NCI-H2196 treated with DMSO at 0.1 percent for 48 hours (cell line): ENCODE measurements around the gene PIWIL4.
"Not testable (repeated sequence)": the region's sequence is repeated elsewhere in the genome, so short reads cannot be mapped to it uniquely, and the experiment has no call there.

ENCODE experiments used
- DNase-seq: peaks from one replicate; lab custom pipeline; 2025; ENCODE audit not compliant: unreplicated experiment; lab: John Stamatoyannopoulos, UW

Gene PIWIL4

DNA sequence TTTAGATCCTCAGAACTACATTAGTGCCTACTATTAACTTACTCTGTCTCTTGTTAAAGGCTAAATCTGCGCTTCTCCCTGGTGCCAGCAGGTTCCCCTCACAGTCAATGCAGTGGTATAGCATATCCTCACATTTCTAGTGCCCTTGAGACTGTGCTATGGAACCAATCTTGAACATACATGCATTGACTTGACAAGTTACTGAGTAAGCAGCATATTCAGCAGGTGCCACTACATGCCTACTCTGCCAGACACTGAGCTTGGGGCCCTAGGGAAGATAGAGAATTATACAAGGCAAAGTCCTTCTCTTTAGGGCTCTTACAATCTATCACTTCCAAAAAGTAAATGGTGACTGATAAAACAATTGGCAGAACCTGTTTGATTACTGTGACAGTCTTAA is 20.3 kb upstream of the PIWIL4 start:
- no peak for DNase-seq

DNA sequence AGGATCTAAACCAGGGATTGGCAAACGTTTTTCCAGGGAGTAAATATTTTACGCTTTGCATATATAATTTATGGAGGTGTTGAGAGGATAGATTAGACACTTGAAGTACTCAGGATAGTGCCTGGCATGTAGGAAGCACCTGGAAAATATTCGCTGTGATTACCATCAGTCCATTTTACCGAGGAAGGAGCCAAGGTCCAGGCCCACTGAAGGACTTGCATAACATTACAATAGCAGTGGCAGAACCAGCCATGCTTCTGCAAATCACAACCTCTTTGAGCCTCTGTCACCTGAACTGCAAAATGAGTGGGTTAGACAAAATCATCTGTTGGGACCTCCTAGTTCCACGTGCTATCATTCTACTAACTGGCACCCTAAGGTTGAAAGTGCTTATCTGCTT is 18.0 kb upstream of the PIWIL4 start:
- no peak for DNase-seq

DNA sequence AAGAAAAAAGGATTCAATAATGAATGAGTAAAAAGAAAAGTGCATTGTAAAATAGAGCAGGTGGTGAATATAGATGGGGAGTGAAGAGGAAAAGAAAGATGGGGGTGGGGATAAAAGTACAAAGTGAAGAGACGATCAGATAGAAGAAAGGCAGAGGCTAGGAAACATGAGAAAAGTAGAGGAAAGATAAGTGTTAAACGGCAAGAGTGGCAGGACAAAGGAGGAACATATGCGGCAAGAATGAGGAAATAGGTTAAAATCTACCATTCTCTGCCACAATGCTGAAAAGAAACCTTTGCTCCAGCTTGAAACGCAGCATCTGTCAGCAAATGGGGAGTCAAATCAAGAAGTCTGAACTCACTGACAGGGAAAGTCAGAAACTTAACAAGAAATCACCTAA is 16.7 kb upstream of the PIWIL4 start:
- DNase-seq = no peak

- DNase-seq = peak; percentile 16
These were observed 13.2 kb upstream of the PIWIL4 start for GRCh38 chr11:94553938-94554337.

- DNase-seq = not testable (repeated sequence)
These were observed 11.3 kb upstream of the PIWIL4 start for GRCh38 chr11:94555752-94556329.

DNA sequence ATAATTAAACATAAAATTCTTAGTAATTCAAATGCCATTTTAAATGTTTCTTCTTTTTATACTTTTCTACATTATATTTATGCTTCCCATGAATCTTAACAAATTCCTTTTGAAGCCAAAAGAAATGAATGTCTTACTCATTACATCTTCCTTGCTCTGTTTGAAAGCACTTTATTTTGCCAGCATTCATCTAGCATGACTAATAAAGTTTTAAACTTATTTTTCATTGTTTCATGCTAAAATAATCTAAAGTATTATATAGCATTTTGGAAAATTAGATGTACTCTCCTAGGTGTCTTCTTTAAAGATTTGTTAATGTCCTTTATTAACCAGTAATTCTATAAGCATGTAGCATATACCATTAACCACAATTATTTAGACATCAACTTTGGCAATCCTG is 9.7 kb upstream of the PIWIL4 start:
- DNase-seq = no peak

GRCh38 chr11:94557992-94558391 is 9.2 kb upstream of the PIWIL4 start:
- no peak for DNase-seq

DNA sequence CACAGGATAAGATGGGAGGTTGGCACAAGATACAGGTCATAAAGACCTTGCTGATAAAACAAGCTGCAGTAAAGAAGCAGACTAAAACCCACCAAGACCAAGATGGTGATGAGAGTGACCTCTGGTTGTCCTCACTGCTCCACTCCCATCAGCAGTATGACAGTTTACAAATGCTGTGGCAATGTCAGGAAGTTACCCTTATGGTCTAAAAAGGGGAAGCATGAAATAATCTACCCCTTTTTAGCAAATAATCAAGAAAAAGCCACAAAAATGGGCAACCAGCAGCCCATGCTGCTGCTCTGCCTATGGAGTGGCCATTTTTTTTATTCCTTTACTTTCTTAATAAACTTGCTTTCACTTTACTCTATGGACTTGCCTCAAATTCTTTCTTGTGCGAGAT is 8.7 kb upstream of the PIWIL4 start:
- no peak for DNase-seq

DNA sequence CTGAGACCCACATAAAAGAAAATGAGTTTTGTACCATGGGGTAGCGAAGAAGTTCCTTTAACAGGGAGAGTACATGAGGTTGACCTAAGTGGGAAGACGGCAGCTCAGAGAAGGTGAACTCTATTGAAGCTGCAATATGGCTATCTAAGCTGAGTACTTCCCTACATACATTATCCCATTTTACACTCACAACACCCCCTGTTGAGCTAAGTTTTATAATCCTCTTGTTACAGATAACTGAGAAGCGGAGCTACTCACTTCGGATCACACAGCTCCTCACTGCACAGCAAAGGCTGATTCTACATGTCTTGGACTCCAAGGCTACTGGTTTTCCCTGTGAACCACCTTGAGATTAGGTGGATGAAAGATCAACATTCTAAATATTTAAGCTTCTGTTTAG is 8.2 kb upstream of the PIWIL4 start:
- DNase-seq = no peak

DNA sequence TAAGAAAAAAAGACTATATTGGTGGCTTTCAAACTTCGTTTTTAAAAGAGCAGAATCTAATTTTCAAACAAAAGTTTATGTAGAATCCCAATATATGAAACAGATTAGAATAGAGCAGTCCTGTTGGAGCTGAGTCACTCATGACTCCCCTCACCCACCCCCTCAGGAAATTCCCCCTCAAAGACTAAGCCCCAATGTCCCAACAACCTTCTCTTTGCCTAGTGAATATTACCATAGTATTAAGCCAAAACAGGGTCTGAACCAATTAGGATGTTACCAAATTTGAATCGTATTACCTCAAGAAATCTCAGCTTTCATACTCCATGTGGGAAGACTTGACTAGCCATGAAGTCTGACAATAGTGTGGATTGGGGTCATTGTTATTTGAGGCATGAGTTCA is 7.8 kb upstream of the PIWIL4 start:
- no peak for DNase-seq

GRCh38 chr11:94560834-94561233 is 6.3 kb upstream of the PIWIL4 start:
- no peak for DNase-seq

- no peak for DNase-seq
These were observed 3.9 kb upstream of the PIWIL4 start for GRCh38 chr11:94563176-94563847.

DNA sequence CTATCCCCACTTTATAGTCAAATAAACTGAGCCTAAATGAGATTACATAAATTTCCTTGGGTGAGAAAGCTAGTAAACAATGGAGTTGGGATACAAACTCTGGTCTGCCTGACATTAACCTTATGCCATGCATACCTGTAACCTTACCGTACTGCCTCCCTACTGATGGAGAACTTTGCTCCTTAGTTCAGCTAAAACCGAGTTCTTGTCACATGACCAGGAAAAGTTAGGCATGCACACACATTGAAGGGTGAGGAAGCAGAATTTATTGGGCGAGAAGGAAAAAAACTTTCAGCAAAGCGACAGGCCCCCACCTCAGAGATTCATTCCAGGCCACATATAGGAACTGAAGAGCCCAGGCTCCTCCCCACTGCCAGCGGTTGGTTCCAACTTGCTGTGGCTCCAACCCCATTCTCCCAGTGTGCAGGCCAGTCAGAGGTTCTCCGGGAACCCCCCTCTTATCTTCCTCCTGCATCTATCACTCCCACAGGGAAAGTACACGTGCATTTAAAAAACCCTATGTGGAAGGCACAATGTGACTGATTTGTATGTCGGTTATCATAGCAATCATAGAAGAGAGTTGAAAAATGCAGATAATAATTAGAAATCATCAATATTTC is 3.2 kb upstream of the PIWIL4 start:
- DNase-seq = no peak

GRCh38 chr11:94568200-94568599 is 1.0 kb downstream of the PIWIL4 start:
- no peak for DNase-seq

DNA sequence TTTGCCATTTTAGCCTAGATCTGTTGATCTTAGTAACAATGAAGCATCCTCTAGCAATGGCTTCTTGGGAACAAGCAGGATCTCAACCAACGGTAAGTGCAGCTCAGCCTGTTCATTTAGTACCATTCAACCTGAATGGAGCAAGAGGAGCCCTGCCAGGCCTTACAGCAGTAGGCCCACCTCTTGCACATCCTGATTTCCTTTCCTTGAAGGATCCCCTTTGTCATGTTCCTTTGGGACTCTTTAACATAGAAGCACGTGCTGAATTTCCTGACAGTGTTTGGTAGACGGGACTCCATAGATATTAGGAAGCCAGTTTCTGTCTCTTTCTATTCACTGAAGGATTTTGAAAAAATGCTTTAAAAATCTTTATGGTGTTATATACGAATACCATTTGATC is 1.5 kb downstream of the PIWIL4 start:
- no peak for DNase-seq

- not testable (repeated sequence) for DNase-seq
These were observed 5.8 kb downstream of the PIWIL4 start for GRCh38 chr11:94572975-94573374.

DNA sequence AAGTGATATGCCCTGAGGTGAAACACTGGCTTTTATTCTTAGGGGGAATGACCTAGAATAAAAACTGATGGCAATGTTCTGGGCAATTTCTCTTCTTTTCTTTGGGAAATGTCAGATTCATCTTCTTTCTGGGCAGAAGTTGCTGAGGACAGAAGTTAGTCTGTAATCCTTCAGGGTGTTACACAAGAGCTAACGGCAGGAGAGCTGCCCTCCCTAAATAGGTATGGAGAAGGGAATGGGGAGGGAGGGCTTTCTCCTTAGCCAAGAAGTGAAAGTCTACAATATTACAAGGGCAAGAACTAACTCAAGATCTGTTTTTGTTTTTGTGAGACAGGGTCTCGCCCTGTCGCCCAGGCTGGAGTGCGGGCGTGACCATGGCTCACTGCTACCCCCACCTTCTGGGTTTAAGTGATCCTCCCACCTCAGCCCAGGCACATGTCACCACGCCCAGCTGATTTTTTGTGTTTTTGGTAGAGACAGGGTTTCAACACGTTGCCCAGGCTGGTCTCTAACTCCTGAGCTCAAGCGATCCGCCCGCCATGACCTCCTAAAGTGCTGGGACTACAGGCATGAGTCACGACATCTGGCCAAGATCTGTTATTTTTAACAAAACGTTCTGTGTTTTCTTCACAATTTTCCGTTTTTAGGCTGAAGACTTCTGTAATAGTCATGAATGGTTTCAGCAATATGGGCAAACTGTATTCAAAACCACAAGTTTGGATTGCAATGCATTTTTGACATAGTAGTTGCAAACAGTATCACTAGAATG is 7.2 kb downstream of the PIWIL4 start:
- no peak for DNase-seq

GRCh38 chr11:94576306-94576705 is 9.1 kb downstream of the PIWIL4 start:
- no peak for DNase-seq

GRCh38 chr11:94577841-94578240 is 10.7 kb downstream of the PIWIL4 start:
- no peak for DNase-seq

DNA sequence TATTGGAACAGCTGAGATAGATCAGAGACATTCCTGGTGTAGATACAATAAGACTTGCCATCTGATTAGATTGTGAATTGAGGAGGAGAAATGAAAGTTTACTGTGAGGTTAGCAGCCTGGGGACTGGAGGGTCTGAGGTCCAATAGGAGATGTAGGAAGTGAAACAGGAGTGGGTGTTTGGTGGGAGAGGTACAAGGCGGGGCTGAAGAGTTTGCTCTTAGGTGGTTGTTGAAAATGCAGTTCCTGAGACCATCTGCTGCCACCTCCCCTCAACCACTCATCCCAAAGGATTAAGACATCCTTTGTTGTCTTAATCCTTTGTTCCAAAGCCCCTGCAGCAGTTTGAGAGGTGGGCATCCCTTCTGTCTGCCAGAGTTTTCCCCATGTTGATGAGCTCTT is 14.8 kb downstream of the PIWIL4 start:
- no peak for DNase-seq

GRCh38 chr11:94583213-94583865 is 16.2 kb downstream of the PIWIL4 start:
- no peak for DNase-seq
